Pancreas (tissue), 10 donors: Measurements from ENCODE around the gene KLHL15. TPM values are rescaled to one million over a fixed set of nuclear protein-coding genes. Genes with fewer than 3 reads are reported as not detected.

Experiments used
- ATAC-seq, 4 donors: fragments of 200-7000 bp; cut with Tn5 transposase; one replicate each; pipeline versions ENCODE4 v1.8.0 to v1.9.1; 2020; ENCODE audit warnings: mild to moderate bottlenecking in 4 of 4, moderate library complexity in 4 of 4
- DNase-seq, 6 donors: peaks; one replicate each; pipeline ENCODE4 v3.0.0-alpha.2; 2020
- FAIRE-seq: peaks from 2 replicates; lab custom pipeline; 2012; peaks lifted over from hg19 to GRCh38; lab: Jason Lieb, UNC
- H3K27ac ChIP-seq, 4 donors: fragments of 200-600 bp; sonication (generic); 1 replicate in 3 of 4; 2 replicates in 1 of 4; pipeline versions ENCODE4 v1.5.0 to v1.8.0; 2020
- H3K27me3 ChIP-seq, 4 donors: fragments of 200-600 bp; one replicate each; pipeline ENCODE4 v1.8.0; 2021
- H3K36me3 ChIP-seq, 3 donors: fragments of 200-600 bp; sonication (generic) in 1 of 3; one replicate each; pipeline versions ENCODE4 v1.5.0 to v1.8.0; 2020 to 2021
- H3K4me1 ChIP-seq, 3 donors: fragments of 200-600 bp; one replicate each; pipeline ENCODE4 v1.8.0; 2021
- H3K4me3 ChIP-seq, 4 donors: fragments of 200-600 bp; sonication (generic) in 2 of 4; one replicate each; pipeline versions ENCODE4 v1.5.0 to v1.8.0; 2020 to 2021
- H3K9me3 ChIP-seq, 4 donors: fragments of 200-600 bp; one replicate each; pipeline ENCODE4 v1.8.0; 2021
- CTCF ChIP-seq, 4 donors: fragments of 200-600 bp; sonication (generic) in 3 of 4; IDR thresholded peaks; one replicate each; pipeline versions ENCODE4 v1.5.0 to v1.8.0; 2021; ENCODE audit warnings: antibody characterized with exemption in 4 of 4
- WGBS, 2 donors: extraction: QIAGEN DNeasy Blood & Tissue Kit; methylation state at CpG; one replicate each; pipeline ENCODE4 v1.1.7; 2013; 5-methylcytosine and 5-hydroxymethylcytosine counted together
- intact Hi-C, 3 donors: fragments of 100-400 bp; cut with DNase I; formaldehyde crosslinking; loops; one replicate each; pipeline versions ENCODE4 v1.11.1 to v1.14.2; 2022
- polyA plus RNA-seq, 2 donors: library from polyadenylated mRNA; stranded (reverse); fragments of 200-250 nt; gene quantifications; one replicate each; pipeline ENCODE4 v1.2.3, GENCODE V29; 2013
- total RNA-seq, 6 donors: library from RNA; stranded (reverse); fragmentation: NEBNext Ultra II Directional in 4 of 6; extraction: Animal tissue kit (Norgen Biotek cat#: 25700) in 4 of 6; gene quantifications; one replicate each; pipeline versions ENCODE4 v1.2.1 to v1.2.4, GENCODE V29; 2021 to 2023
- donor health status: healthy with polysubstance abuse.
- donor health status: DM: no; HTN: no; CAD: no; lungs with moderate emphysema.
- donor health status: DM: no; HTN: no; CAD: no.
- donor health status: control.
- donor health status: control.
- donor health status: Bipolar disorder and iron deficiency.
- donor health status: DM: yes; HTN: yes; CAD: no.
- donor health status: DM: no; HTN: no; CAD: no.
- donor health status: DM: no; HTN: no; CAD: no.
- donor health status: DM: yes; HTN: yes; CAD: no.

The KLHL15 gene
- total and polyA plus RNA-seq, 8 donors: 1.2 to 4.7 (median 4.2) TPM

- Histone ChIP-seq H3K9me3 (no peaks in the 10 kb centered on the region), H3K27ac (peak overlapping the region; percentile 91 to 96 (median 94)), H3K4me3 (peak overlapping the region; percentile 48 to 70 (median 56)), H3K4me1 (peaks cover 0 to 7% (median 0%) of the 10 kb centered on the region in 3 donors), H3K27me3 (peaks cover 0 to 12% (median 5%) of the 10 kb centered on the region in 4 donors), H3K36me3 (no peaks in the 10 kb centered on the region)
- 1 to 28% methylated on average over 60 to 91 of the region's 111 CpGs for WGBS, 2 donors
- DNase-seq: peak; percentile 86 to 94 (median 90)
- peak; percentile 85 to 93 (median 90) for ATAC-seq
- no peak for TF ChIP-seq CTCF (IDR thresholded peaks at IDR 0.05)
- no peak for FAIRE-seq
- intact Hi-C loops: no loop called here
Observed at GRCh38 chrX:24024819-24025740, 1.9 kb downstream of the KLHL15 start.

- no peak for DNase-seq
Observed at GRCh38 chrX:24023972-24024669, 2.9 kb downstream of the KLHL15 start.

DNA sequence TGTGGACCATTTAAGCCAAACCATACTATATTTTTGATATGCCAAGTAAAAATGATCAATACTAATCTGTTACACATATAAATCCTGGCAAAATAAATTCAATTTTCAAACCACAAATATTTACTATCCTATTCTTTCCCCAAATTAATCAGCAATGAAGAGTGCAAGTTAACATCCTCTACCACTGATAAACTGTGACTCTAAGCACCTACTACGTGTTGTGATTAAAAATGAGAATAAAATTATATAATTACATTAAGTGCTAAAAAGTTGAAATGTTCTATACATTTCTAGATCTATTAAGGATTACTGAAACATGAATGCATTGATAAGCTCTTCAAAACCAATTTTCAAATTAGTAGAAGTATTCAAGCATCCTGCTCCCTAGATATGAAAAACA lies 3.4 kb downstream of the KLHL15 start:
- no peak for DNase-seq
- peak; percentile 75 for FAIRE-seq
- WGBS, 2 donors: 6 to 8% methylated on average over 1 of the region's 1 CpG
- TF ChIP-seq CTCF (IDR thresholded peaks at IDR 0.05): no peak
- ATAC-seq: no peak
- H3K27ac ChIP-seq: no peak overlapping the region
- H3K4me1 ChIP-seq: peaks cover 0 to 7% (median 0%) of the 10 kb centered on the region in 3 donors
- no peaks in the 10 kb centered on the region for H3K36me3 ChIP-seq
- peaks cover 0 to 19% (median 5%) of the 10 kb centered on the region in 4 donors for H3K27me3 ChIP-seq
- no peaks in the 10 kb centered on the region for H3K9me3 ChIP-seq
- H3K4me3 ChIP-seq: peak overlapping the region in 2 of 4 donors; percentile 52 to 70
- intact Hi-C loops: no loop called here

More at GRCh38 chrX:24023972-24024669, 2.9 kb downstream of the KLHL15 start:
- peak; percentile 51 for FAIRE-seq
- H3K36me3 ChIP-seq: no peaks in the 10 kb centered on the region
- WGBS, 2 donors: 1 to 39% methylated on average over 19 of the region's 19 CpGs
- peak overlapping the region in 3 of 4 donors; percentile 83 to 96 (median 85) for H3K27ac ChIP-seq
- H3K4me3 ChIP-seq: peak overlapping the region; percentile 48 to 70 (median 56)
- no peak for TF ChIP-seq CTCF (IDR thresholded peaks at IDR 0.05)
- H3K9me3 ChIP-seq: no peaks in the 10 kb centered on the region
- peaks cover 0 to 14% (median 5%) of the 10 kb centered on the region in 4 donors for H3K27me3 ChIP-seq
- peaks cover 0 to 7% (median 0%) of the 10 kb centered on the region in 3 donors for H3K4me1 ChIP-seq
- ATAC-seq: peak; percentile 6 to 18 (median 16)
- intact Hi-C loops: no loop called here

GRCh38 chrX:24020306-24020876 lies 6.6 kb downstream of the KLHL15 start:
- Histone ChIP-seq H3K4me1 (peaks cover 0 to 7% (median 0%) of the 10 kb centered on the region in 3 donors), H3K9me3 (no peaks in the 10 kb centered on the region), H3K27me3 (peaks cover 0 to 22% (median 3%) of the 10 kb centered on the region in 4 donors), H3K27ac (no peak overlapping the region), H3K36me3 (no peaks in the 10 kb centered on the region), H3K4me3 (no peak overlapping the region)
- ATAC-seq: no peak
- 66 to 75% methylated on average over 3 of the region's 3 CpGs for WGBS, 2 donors
- intact Hi-C loops: no loop called here
- peak; percentile 51 for FAIRE-seq
- TF ChIP-seq CTCF (IDR thresholded peaks at IDR 0.05): no peak
- DNase-seq: no peak
